NOMO-1 treated with DMSO at 0.1 percent for 48 hours (cell line): Measurements from ENCODE around the gene PLEKHH1.

Experiments
- DNase-seq: peaks from one replicate; lab custom pipeline; 2025; ENCODE audit not compliant: unreplicated experiment; lab: John Stamatoyannopoulos, UW

Gene PLEKHH1

GRCh38 chr14:67532998-67533753 is at the start of gene PLEKHH1:
TSS of gene PLEKHH1 (plus strand) at chr14:67533290. CDS start at chr14:67541868, 8,578 bp downstream.
- DNase-seq = peak; percentile 32

GRCh38 chr14:67483579-67484285 is 49.4 kb upstream of the PLEKHH1 start:
- no peak for DNase-seq

DNA sequence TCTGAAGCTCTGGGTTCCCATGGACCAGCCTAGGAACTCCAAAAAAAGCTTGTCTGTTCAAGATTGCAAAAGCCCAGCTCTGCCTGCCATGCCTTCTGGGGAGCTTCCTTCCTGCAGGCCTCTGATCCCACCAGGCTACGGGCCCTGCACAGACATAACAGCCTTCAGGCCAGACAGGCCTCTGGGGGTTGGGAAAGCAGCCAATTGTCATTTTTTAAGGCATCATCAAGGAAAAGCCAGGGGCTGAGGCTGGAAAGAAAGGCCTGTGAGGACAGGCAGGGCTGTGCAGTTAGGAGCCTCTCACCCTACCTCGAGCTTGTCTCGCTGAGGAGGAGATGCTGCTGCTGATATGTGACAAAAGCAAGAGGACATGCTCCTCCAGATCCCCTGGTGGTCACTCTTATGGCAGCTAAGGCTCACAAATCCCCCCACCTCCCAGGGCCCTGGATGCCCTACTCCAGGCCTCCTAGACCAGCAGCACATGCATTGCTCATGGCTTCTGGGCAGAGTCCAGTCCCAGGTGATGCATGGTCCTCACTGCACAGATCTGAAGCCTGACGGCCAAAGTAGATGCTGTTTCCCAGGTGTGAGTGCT is 47.5 kb upstream of the PLEKHH1 start:
- no peak for DNase-seq

- DNase-seq = no peak
Measured at GRCh38 chr14:67486890-67487289, 46.2 kb upstream of the PLEKHH1 start.

DNA sequence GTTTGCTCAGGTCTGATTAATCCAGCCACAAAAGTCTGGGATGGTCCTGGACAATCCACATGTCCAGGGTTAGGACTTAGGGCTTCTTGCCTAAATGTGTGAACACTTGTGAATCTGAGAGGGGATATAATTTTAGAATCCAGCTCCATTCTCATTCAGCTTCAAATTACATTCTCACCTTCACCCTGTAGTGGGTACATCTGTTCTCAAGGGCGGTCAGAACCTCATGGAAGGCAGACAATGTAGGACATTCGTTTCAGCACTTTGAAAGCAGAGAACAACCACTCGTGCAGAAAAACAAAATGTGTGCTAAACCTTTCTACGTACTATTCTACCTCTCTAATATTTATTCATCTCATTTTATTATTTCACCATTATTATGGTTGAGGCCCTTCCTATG is 45.8 kb upstream of the PLEKHH1 start:
- no peak for DNase-seq

GRCh38 chr14:67487937-67488893 is 44.9 kb upstream of the PLEKHH1 start, which contains the start of gene TMEM229B:
TSS of gene TMEM229B (minus strand) at chr14:67488721. CDS start at chr14:67473923, 14,798 bp downstream.
- peak; percentile 84 for DNase-seq

GRCh38 chr14:67490196-67490595 is 42.9 kb upstream of the PLEKHH1 start:
- no peak for DNase-seq

DNA sequence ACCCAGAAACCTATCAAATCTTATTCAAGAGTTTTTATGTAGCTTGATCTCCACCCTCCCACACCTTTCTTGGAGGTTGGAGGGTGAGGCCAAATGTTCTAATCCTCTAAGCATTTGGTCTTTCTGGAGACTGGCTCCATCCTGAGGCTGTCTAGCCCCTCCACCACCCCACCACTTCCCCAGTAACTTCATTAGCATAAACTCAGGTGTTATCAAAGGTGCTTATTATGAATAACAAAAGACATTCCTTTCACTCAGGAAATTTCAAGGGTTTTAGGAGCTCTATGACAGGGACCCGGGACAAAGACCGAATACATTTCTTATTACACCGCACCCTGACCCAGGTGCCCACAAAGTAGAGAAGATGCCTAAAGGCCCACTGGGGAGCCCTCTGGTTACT is 41.8 kb upstream of the PLEKHH1 start:
- DNase-seq = no peak

DNA sequence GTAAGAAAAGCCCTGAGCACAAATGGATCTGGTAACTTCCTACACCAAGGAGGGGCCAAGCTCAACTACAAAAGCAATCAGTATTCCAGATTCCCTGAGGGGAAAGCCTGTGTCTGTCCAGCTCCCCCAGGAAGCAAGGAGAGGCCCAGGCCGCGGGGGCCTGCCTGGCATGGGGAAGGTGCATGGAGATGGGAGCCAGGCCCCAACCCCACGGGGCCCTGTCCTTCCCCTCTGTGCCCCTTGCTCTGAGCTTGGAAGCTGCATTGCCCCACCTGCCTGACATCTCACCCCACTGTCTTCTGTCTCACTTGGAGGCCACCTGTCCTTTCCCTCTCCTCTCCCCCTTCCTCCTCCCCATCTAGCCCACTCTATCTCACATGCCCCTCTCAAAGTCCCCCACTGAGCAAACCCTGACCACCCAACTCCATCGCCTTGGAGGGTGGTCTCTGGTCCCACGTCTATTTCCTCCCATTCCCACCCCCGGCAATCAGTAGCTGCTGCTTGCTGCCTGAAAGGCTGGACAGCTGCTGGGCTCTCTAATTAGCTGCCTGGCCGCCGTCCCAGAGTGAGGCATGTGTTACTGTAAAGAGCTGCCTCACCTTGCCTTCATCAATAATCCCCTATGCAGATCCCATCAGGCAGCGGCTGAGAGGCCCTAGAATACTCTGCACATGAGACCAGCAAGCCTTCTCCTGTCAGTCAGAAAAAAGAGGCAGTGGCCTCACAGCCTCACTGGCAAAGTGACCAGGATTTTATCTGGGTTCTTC is 41.2 kb upstream of the PLEKHH1 start:
- DNase-seq = no peak

DNA sequence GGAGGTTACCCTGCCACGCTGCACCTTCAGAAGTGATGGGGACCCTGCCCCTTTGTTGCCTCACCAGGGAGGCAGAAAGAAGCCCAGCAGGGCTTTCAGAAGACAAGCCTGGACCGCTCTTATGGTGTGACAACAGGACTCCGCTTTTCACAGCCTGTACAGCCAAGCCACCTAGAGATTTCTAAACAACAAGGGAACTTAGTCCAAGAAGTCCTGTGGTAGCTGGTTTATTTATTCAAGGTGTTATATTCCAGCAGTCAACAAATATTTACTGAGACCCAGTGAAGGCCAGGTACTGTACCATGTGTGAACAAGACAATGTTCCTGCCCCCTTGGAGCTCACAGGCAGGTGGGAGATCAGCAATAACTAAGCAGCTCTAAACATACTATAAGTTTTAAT is 40.6 kb upstream of the PLEKHH1 start:
- DNase-seq = no peak

GRCh38 chr14:67493092-67493717 is 39.9 kb upstream of the PLEKHH1 start:
- peak; percentile 51 for DNase-seq

- no peak for DNase-seq
Measured at GRCh38 chr14:67495827-67496226, 37.3 kb upstream of the PLEKHH1 start.

DNA sequence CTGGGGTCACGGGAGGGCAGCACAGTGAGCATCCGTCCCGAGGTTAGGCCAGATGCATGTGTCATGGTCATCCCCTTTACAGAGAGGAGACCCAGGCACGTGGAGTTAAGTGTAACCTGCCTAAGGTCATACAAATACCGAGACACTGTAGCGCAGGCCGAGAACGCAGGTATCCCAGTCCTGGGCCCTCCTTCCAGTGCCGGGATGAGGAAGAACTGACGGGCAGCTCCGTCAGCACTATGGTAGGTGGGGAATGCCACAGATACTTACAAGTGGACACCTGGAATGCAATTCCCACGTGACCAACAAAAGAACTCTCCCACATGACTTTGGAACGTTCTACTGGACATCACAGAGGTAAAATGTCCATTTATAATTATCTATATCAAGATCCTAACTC is 35.9 kb upstream of the PLEKHH1 start:
- DNase-seq = no peak

DNA sequence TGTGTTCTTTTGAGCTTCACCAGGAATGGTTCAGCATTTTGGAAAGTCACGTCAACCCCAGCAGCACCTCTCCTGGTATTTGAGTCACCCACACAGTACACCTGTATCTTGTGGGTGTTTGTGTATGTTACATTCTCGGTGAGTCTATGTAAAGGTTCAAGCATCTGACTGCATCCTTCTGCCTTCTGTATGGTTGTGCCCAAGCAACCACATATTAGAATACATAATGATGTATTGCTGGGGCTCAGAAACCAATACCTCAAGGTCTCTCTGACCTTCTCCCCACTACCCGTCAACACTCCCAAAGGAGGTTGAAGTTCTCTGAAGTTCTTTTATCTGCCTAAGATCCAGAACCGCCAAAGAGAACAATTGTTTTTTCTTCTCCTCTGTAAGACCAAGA is 35.4 kb upstream of the PLEKHH1 start:
- no peak for DNase-seq

GRCh38 chr14:67500981-67501380 is 32.1 kb upstream of the PLEKHH1 start:
- DNase-seq = no peak

GRCh38 chr14:67501670-67502069 is 31.4 kb upstream of the PLEKHH1 start:
- DNase-seq = no peak

- peak; percentile 73 for DNase-seq
Measured at GRCh38 chr14:67502867-67503266, 30.2 kb upstream of the PLEKHH1 start.

DNA sequence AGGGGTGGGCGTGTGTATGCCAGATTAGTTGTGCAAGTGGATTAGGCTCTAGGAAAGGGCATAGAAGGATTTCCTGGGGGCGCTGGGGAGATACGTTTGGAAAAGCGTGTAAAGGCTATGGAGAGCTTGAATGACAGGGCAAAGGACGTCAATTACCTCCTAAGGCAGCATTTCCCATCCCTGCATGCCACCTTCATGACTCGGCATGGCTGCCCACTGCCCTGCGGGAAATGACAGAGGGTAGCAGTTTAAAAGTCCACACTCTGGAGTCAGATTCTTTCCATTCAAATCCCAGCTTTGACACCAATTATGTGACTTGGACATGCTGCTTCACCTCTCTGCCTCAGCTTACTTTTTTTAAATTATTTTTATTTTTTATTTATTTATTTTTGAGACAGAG is 29.8 kb upstream of the PLEKHH1 start:
- no peak for DNase-seq

DNA sequence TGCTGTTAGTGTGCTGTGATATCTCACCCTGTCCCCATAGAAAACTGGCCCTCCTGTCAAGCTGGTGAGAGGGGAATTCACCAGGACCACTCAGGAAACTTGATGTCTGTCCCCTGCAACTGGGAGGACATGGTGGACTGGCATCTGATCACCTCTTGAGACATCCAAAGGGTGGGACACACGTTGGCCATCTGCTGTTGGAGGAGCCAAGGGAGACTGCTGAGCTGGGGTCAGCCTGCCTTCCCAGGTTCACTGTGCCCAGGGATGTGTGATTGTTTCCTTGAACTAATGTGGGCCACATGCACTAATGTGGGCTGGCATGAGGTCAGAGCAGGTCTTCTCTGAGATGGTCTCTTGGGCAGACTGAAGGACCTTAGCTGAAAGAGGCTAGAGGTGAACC is 27.8 kb upstream of the PLEKHH1 start:
- no peak for DNase-seq

- DNase-seq = peak; percentile 62
Measured at GRCh38 chr14:67508956-67509355, 24.1 kb upstream of the PLEKHH1 start.
